HG03457 (cell line): ENCODE measurements around the gene GASK1A.
"Not testable (repeated sequence)": the region's sequence is repeated elsewhere in the genome, so short reads cannot be mapped to it uniquely, and the experiment has no call there.

Experiments used
- ATAC-seq: cut with Tn5 transposase; IDR thresholded peaks from one replicate; pipeline ENCODE4 v1.9.1; 2021; ENCODE audit warnings: moderate number of reproducible peaks; ENCODE audit not compliant: unreplicated experiment

The GASK1A gene

DNA sequence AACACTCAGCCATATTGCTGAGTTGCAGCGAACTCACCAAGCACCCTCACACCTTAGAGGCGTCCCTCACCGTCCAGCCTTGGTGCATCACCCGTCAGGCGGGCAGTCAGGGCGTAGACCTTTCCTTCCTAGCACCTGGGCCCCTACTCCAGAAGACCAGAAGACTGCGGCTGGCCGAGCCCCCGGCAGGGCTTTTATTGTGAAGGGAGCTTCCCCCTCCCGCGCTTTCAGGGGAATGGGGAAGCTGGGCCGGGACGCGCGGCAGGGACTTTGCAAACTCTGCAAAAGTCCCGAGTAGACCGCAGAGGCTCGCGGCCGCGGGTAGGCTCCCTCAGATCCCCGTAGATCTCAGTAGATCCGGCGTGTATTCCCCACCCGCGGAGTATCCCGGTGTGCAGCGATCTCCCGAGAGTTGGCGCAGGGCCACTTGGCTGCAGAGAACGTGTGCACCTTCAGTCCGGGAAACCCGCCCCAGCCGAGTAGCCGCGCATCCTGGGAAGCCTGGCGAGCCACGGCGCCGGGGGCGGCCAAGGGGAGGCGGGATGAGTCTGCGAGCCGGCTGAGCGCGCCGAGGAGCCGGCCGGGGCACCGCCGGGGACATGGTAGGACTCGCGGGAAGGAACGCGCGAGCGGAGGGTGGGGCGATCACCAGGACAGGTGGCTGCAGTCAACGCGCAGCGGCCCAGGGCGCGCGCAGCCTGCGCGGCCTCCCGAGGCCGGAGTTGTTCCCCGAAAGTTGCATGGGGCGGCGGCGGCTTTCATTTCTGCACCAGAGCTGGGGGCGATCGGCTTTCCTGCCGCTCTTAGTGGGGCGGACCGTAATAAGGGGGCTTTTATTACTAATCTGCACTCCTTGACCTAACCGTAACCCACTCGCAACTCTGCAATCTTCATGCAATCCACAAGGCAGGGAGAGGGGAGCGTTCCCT lies at the start of gene GASK1A:
TSS of gene GASK1A (plus strand) at position 268 of the 929 bp plus-strand sequence. CDS start at position 600, 332 bp downstream.
- no peak for ATAC-seq

DNA sequence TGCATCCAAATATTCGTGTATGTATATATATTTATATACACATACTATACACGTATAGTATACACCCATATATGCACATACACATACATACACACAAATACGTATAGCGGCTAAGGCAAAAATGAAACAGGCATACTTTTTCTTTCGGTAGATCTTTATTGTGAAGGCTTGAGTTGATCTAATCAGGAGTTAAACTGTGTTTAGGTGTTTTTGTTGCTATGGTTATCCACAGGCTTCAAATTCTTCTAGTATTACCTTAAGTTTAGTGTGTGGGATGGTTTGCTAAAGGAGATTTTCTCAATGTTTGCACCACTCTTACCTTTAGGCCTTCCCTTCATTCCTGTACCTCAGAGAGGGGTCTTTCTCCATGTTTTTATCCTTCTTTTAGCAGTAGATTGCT lies 45.0 kb upstream of the GASK1A start:
- ATAC-seq: no peak

DNA sequence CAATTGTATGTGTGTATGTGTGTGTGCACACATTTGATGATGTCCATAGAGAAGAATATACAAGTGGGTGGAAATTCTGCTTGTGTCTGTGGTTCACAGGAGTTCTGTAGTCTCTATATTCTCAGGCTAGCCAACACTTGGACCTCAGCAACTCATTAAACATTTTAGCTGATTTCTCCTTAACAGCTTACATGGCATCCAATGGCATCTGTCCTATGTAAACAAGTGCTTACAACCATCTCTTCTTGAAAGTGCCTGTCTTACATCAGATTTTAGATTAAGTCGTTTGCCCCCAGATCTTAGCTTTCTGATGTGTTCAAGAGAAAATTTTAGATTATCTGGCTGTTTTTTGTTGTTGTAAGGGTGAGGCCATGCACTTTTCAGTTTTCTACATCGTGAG lies 44.2 kb upstream of the GASK1A start:
- no peak for ATAC-seq

DNA sequence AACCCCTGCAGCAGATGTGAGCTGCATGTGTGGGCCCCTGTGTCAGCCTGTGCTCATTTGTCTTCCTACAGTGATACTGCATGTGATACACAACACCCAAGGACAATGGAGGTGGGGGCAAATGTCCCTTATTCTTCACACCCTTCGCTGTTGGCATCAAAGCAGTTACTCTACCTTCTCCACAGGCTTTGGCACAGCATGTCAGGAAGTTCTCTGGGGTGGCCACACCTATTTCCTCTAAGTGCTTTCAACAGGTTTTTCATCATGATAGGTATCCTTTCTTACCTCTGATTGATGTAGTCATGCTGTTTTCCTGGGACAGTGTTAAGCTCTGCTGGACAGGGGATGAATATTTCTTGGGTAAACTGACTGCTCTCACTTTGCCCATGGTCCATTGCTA lies 43.6 kb upstream of the GASK1A start:
- ATAC-seq: no peak

DNA sequence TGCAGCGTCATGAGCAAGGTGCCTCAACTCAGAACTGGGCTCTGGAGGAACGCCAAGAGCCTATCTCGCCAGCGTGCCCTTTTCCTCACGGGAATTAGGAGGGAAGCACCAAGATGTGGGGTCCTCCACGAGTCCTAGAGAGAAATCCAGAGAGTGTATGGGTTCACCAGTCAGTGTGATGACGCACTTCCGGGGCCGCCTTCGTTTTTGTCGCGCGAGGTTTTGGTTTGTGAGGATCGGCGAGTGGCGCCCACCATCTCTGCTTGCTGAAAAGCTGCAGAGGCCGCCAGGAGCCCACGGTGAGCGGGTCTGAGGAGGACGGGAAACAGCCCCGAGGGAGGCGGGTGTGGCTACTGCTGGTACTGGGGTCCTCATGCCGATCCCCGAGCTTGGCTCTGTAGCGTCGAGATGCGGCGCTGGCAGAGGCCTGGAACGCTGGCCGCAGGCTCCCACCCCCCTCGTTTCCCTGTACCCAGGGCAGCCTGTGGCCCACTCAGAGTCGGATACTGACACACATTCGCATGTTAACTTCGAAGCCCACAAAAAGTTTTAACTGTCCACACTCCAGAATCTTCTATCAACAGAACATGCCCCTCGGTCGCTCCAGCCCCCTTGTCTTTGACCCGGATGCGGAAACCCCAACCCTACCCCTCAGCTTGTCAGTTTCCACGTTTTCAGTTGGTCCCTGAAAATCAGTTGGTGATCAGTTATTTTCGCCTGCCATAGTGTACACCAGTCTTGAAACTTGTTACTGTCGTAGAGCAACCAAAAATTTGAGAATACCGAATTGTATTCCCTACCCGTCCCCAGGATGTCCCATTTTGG lies 42.7 kb upstream of the GASK1A start:
- no peak for ATAC-seq

DNA sequence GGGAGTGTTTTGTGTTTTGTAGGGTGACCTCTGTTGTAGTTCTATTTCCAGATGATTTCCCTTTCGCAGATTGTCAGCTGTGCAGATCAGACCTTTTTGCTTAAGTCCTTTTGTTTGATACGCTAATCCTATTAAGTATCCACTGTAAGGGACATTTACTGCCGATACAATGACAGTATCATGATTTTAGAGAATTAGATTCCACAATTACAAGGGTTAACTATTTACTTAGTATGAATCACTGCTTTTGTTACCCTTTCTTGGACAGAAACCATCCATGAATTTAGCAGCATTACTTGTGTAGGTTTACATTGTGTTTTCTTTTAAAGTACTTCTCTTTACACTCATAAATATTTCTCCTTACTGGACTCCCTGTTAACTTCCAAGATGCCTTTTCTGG lies 41.8 kb upstream of the GASK1A start:
- no peak for ATAC-seq

DNA sequence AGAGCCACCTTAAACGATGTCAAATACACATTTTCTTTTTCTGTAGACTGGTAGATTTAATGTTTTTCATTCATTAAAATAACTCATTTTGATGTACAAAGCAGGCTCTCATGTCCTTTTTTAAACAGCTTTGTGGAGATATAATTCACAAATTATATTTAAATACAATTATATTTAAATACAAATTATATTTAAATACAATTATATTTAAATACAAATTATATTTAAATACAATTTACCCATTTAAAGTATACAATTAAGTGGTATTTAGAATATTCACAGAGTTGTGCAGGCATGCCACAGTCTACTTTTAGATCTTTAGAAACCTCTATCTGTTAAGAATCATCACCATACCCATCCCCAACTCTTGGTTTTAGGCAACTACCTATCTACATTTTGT lies 36.4 kb upstream of the GASK1A start:
- ATAC-seq: no peak

DNA sequence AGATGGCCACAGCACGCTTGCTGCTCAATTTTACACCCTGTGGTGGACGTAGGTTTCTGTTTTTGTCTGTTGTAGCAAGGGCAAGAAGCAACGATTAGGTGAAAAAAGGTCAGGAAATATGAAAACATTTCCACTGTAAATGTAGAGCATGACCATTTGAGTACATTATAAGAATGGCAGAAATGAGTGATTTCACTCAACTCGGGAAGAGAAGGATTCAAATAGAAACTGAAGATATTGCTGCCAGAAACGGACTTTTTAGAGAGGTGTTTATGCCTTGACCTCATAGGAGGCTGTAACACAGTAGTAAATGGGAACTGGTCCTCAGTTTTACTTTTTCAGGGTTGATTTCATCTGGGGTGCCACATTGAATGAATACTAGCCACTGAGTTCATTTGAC lies 33.1 kb upstream of the GASK1A start:
- ATAC-seq: no peak

DNA sequence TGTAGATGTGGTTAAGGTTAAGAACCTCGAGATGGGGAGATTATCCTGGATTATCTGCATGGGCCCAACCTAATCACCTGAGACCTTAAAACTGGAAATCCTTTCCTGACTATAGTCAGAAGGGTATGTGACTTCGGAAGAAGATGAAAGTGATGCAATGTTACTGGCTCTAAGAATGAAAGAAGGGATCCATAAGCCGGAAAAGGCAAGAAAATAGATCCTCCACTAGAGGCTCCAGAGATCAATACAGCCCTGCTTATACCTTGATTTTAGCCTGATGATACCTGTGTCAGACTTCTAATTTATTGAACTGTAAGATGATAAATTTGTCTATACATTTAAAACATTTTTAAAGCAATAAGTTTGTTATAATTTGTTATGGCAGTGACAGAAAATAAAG lies 21.5 kb upstream of the GASK1A start:
- no peak for ATAC-seq

DNA sequence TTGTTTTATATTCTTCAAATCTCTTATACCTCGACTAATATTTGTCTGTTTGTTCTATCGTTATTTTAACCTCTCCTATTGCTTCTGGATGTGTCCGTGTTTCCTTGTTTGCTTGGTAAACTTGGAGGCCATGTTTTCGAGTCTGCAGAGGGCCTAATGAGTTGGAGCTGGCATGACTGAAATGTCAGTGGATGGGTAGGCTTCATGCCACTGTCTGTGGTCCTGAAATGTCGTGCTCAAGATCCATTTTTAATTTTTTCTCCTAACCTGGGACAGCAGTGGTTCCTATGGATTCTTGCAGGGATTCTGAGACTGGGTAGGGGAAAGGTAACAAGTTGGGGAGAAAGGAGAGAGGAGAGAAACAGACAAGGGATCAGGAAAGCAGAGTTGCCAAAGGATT lies 18.8 kb upstream of the GASK1A start:
- ATAC-seq: no peak

DNA sequence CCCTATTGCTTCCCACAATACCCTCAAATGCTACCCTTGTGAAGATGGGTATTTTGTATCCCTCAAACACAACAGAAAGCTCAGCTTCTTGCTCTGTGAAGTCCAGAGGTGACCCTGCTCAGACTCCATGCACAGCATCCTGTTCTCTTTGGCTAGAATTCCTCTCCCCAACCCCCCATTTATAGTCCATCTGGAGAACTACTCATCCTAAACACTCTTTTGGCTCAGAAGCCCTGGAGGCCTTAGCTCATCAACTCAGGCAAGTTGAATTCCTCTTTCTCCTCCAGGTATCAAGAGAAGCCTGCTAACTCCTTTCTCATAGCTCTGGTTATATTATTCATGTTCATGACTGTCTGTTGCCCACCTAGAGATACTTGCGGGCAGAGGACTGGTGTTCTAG lies 18.3 kb upstream of the GASK1A start:
- no peak for ATAC-seq

DNA sequence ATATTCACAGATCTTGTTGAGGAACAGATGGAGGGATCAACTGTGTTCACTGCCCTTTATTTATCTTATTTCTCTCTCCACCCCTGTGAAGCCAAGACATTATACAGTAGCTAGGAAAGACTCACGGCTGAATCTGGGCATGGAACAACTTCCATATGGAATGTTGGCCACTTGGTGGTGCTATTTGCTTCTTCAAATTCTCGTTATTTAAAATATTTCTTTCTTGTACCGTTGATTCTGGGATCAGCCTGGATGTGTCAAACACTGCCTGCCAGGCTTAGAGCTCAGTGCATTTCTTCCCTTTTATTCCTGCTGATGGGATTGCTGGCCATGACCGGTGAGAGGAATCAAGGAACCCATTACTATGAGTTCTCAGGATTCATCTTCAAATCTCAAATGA lies 17.5 kb upstream of the GASK1A start:
- ATAC-seq: no peak

DNA sequence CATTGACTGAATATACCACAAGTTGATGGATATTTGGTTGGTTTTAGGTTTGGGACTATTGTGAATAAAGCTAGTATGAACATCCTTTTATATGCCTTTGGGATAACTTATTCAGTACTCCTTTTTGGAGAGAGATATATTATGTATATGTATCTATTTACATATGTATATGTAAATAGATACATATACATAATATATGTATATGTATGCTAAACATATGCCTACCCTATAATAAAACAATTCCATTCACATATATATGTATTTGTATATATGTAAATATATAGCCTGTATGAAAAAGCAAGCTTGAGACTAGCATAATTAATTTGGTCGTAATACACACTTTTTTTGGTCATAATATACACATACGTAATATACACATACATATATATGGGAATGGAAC lies 15.8 kb upstream of the GASK1A start:
- ATAC-seq: no peak

DNA sequence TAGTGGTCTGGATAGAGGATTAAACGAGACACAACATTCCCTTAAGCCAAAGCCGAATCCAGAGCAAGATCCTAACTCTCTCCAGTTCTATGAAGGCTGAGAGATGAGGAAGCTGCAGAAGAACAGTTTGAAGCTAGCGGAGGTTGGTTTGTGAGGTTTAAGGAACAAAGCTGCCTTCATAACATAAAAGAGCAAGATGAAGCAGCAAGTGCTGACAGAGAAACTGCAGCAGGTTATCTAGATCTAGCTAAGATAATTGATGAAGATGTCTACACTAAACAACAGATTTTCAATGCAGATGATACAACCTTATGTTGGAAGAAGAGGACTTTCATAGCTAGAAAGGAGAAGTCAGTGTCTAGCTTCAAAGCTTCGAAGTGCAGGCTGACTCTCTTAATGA lies 14.8 kb upstream of the GASK1A start:
- ATAC-seq: no peak

DNA sequence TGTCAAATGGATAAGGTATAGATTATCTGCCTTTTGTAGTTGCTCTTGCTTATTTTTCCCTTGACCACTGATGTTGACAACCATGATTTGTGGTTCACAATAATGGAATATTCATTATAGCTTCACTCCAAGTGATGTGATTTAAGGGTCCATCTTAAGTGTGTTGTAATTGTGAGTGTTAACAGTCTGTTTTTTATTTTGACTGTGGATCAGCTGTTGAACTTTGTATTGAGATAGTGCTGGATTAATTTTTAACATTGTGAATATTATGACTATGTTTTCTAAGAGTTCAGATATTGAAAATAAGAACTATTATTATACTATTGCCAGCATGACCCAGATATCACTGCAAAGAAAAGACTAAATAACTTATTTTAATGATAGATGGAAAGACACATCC lies 8.6 kb upstream of the GASK1A start:
- no peak for ATAC-seq

DNA sequence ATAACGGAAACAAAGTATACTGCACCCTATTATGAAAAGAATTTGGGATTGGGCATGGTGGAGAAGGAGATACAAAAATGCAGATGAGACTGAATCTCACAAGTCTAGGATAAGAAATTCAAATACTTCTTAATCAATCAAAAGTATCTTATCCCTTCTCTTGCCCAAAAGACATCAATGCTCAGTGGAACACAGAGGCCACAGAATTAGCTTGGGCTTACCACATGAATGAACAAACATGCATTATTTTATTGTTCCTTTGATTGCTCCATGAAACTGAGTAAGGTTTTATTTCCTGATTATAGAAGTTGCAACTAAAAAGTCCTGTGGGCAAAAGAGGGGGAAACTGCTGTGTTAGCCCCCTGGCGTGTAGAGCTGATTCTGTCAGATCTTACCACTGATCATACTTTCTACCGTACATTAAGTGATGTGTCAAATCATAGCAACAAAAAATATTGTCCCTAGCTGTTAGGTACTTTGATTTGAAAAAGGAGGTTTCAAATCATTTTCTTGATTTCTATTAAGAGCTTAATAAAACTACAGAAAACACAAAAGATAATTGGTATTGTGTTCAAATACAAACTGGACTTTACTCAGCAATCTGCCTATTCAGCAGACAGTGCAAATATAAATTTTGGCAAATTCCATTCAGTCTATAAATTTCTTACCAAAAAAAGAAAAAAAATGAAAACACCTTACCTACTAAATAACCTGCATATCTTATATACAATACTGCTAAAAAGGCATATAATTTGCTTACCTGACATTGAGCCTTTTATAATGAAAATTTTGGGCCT lies 7.9 kb upstream of the GASK1A start:
- ATAC-seq: no peak

DNA sequence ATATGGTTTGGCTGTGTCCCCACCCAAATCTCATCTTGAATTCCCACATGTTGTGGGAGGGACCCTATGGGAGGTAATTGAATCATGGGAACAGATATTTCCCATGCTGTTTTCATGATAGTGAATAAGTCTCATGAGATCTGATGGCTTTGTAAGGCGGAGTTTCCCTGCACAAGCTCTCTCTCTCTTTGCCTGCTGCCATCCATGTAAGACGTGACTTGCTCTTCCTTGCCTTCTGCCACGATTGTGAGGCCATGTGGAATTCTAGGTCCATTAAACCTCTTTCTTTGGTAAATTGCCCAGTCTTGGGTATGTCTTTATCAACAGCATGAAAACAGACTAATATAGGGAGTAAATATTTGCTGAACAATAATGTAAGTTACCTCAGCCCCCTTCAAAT lies 4.2 kb upstream of the GASK1A start:
- not testable (repeated sequence) for ATAC-seq

DNA sequence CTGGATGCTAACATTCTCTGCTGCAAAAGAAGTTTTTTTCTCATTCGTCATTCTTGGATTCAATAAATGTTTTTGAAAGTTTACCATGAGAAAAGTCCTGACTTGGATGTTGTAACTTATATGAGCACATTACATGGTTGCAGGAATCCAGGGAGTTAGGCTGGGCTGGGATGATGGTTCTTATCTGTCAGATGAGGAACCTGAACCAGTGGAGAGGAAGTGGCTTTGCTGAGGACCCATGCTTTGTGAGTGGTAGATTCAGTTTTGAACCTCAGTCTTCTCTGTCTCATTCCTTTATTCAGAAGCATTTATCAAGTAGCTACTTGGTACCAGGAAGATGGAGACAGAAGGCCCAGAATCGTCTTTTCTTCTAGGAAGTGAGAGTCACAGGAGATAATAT lies 3.7 kb upstream of the GASK1A start:
- ATAC-seq: no peak

DNA sequence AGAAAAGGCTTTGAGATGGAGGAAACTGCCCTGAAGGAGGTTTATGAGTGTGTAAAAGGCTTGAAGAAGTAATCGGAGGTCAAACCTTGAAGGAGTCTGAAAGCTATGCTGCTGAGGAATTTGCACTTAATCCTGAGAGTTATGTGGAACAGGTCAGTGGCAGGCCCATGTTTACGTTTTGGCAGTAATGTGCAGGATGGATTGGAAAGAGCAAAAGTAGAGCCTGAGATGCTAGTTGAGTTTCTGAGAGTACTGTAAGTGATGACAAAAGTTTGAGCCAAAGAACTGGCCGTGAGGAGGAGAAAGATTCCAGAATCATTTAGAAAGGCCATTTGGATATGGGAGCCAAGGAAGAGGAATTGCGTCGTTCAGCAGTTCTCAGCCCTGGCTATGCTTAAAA lies 3.2 kb upstream of the GASK1A start:
- ATAC-seq: no peak

DNA sequence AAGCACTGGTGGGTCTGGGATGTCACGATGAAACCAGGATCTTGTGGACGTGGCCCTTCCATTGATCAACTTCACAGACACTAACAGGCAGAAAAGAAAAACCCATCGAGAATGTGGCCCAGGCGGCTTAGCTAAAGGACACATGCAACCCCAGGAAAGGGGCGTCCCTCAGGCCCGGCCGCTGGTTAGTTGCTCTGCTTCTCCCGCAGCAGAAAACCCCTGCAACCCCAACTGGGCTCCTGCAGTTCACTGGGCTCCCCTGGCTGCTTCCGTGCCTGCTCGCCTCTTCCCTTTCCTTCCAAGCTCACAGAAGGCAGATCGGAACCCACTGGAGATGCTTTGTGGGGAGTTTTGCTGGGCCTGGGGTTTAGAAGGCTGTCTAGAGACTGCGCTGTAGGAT lies 1.1 kb downstream of the GASK1A start:
- ATAC-seq: no peak

DNA sequence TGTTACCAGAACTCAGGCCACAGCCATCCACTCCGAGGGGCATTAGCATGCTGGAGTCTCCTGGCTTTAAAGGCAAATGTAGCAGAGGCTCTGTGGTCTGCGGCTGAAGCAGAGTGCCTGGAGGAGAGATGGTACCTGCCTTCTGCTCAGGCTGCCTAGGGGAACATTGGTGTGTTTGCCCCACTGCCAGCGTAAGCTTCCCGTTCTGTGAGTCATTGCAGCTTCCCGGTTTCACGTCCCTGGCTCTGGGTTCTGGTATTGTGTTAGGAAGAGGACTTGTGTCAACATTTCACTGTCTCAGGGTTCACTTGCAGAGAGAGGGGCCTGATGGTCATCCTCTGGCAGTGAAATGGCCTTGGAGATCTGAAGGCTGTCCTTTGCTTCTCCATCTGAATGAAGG lies 1.8 kb downstream of the GASK1A start:
- no peak for ATAC-seq
